HepG2 (cell line): ENCODE measurements around the gene SUSD3. TPM values are rescaled to one million over a fixed set of nuclear protein-coding genes. Genes with fewer than 3 reads are reported as not detected.

ENCODE experiments used
- ARID4A ChIP-seq: sonication (generic); formaldehyde crosslinking; IDR thresholded peaks from 2 replicates; pipeline ENCODE4 v1.5.0; 2020; ENCODE audit warnings: mild to moderate bottlenecking, missing genetic modification reagents, borderline replicate concordance
- ARNTL ChIP-seq: sonication (generic); formaldehyde crosslinking; IDR thresholded peaks from 2 replicates; pipeline ENCODE4 v1.4.0; 2020; ENCODE audit warnings: mild to moderate bottlenecking, missing genetic modification reagents
- EP300 ChIP-seq, 3 experiments: sonication (generic) in 1 of 3; formaldehyde crosslinking in 1 of 3; IDR thresholded peaks; 2 replicates each; pipeline versions ENCODE4 v1.5.1 to v1.6.1; 2011 to 2020; ENCODE audit warnings: low read depth in 2 of 3, low read length in 2 of 3, borderline replicate concordance in 1 of 3, improper control_type of control experiment in 1 of 3, mild to moderate bottlenecking in 1 of 3, missing genetic modification reagents in 1 of 3, moderate library complexity in 1 of 3
- ERF ChIP-seq: IDR thresholded peaks from 2 replicates; pipeline ENCODE4 v1.6.1; 2018; ENCODE audit warnings: missing biosample characterization, missing genetic modification reagents
- GABPA ChIP-seq, 2 experiments: IDR thresholded peaks; 2 replicates each; pipeline ENCODE4 v1.6.1; 2011 to 2016; ENCODE audit warnings: low read depth in 2 of 2, low read length in 1 of 2, missing biosample characterization in 1 of 2, missing genetic modification characterization in 1 of 2
- GMEB2 ChIP-seq: IDR thresholded peaks from 2 replicates; pipeline ENCODE4 v1.6.1; 2016; ENCODE audit warnings: missing biosample characterization, missing genetic modification reagents, low read depth
- KLF16 ChIP-seq, 2 experiments: sonication (generic) in 1 of 2; formaldehyde crosslinking in 1 of 2; IDR thresholded peaks; 2 replicates each; pipeline versions ENCODE4 v1.6.1 to v1.8.0; 2016 to 2023; ENCODE audit warnings: missing genetic modification reagents in 2 of 2, missing compliant biosample characterization in 1 of 2
- MAFF ChIP-seq: IDR thresholded peaks from 2 replicates; pipeline ENCODE4 v1.6.1; 2011; ENCODE audit warnings: low read depth, low read length, improper control_type of control experiment
- NONO ChIP-seq, 2 experiments: fragments of 450-650 bp in 1 of 2; sonication (generic) in 1 of 2; formaldehyde crosslinking in 1 of 2; IDR thresholded peaks in 1 of 2; conservative IDR thresholded peaks in 1 of 2; 2 replicates each; pipeline versions ENCODE4 v1.6.1 to v1.8.0; 2017 to 2022; ENCODE audit warnings: mild to moderate bottlenecking in 1 of 2, missing genetic modification reagents in 1 of 2, moderate library complexity in 1 of 2
- NR2F6 ChIP-seq, 2 experiments: IDR thresholded peaks; 2 replicates each; pipeline ENCODE4 v1.6.1; 2016; ENCODE audit warnings: antibody characterized with exemption in 1 of 2, mild to moderate bottlenecking in 1 of 2
- NRL ChIP-seq: sonication (generic); formaldehyde crosslinking; IDR thresholded peaks from 2 replicates; pipeline ENCODE4 v1.5.0; 2020; ENCODE audit warnings: missing genetic modification reagents, mild to moderate bottlenecking, moderate library complexity, borderline replicate concordance
- REXO4 ChIP-seq: sonication (generic); formaldehyde crosslinking; IDR thresholded peaks from 2 replicates; pipeline ENCODE4 v1.8.0; 2022; ENCODE audit warnings: missing genetic modification reagents, mild to moderate bottlenecking, borderline replicate concordance
- SKI ChIP-seq: fragments of 450-650 bp; IDR thresholded peaks from one replicate; pipeline ENCODE4 v1.6.1; 2018; ENCODE audit warnings: mild to moderate bottlenecking; ENCODE audit not compliant: partially characterized antibody
- SP5 ChIP-seq: IDR thresholded peaks from 2 replicates; pipeline ENCODE4 v1.6.1; 2016; ENCODE audit warnings: low read depth, borderline replicate concordance
- TFE3 ChIP-seq: IDR thresholded peaks from 2 replicates; pipeline ENCODE4 v1.6.1; 2016
- ZBTB25 ChIP-seq: IDR thresholded peaks from 2 replicates; pipeline ENCODE4 v1.6.1; 2018; ENCODE audit warnings: missing genetic modification reagents
- ZNF124 ChIP-seq: sonication (generic); formaldehyde crosslinking; IDR thresholded peaks from 2 replicates; pipeline ENCODE4 v1.4.0; 2020; ENCODE audit warnings: missing genetic modification reagents
- ZNF274 ChIP-seq: sonication (generic); formaldehyde crosslinking; IDR thresholded peaks from 2 replicates; pipeline ENCODE4 v1.5.1; 2020; ENCODE audit warnings: mild to moderate bottlenecking, missing genetic modification reagents
- polyA plus RNA-seq, 8 experiments: library from polyadenylated mRNA; depleted of rRNA in 3 of 8; stranded (reverse) in 7 of 8; unstranded in 1 of 8; fragments of >200 nt; fragmentation: Illumina TruSeq in 4 of 8; extraction: Trizol in 4 of 8; gene quantifications; 2 replicates each; pipeline versions ENCODE4 v1.2.1 to v1.2.3, GENCODE V29; 2011 to 2016; ENCODE audit warnings: low read depth in 4 of 8, missing spikeins in 1 of 8, mixed read lengths in 1 of 8; ENCODE audit not compliant: insufficient read depth in 1 of 8
- total RNA-seq, 5 experiments: library from RNA; depleted of rRNA; stranded (reverse); fragments of >200 nt; fragmentation: Illumina TruSeq; extraction: Trizol; gene quantifications; 2 replicates each; pipeline ENCODE4 v1.2.3, GENCODE V29; 2016; ENCODE audit warnings: low read depth in 1 of 5

The SUSD3 gene
- total and polyA plus RNA-seq, 2 of the 13 experiments (the other 11 are each of a cell fraction or from before 2014, with no cell fraction given): 7.0 to 9.1 TPM

GRCh38 chr9:93116072-93116961 lies 57.8 kb downstream of the SUSD3 start (continued):
- TF ChIP-seq GMEB2 (CRISPR knock-in tag) (no peak), ARID4A (CRISPR knock-in tag) (peak; percentile 61; the same call in 1 of the 2 replicates), ZNF274 (CRISPR knock-in tag) (no peak), GABPA (IDR thresholded peaks at IDR 0.05; ENCODE audit: low read depth, low read length) (no peak), GABPA (CRISPR knock-in tag; IDR thresholded peaks at IDR 0.05; ENCODE audit: low read depth) (peak; percentile 80), KLF16 (CRISPR knock-in tag; IDR thresholded peaks at IDR 0.05) (peak in 1 of 2 experiments; percentile 57; a peak in 1 of 4 replicates), SP5 (CRISPR knock-in tag) (0 out of 2 replicates have a peak, but pooled peaks have one; percentile 29), NRL (CRISPR knock-in tag) (peak; percentile 81), TFE3 (CRISPR knock-in tag) (peak; percentile 52; the same call in 1 of the 2 replicates), ARNTL (CRISPR knock-in tag) (peak; percentile 56), NONO (IDR thresholded peaks at IDR 0.05) (no peak), NONO (CRISPR knock-in tag; conservative IDR thresholded peaks at IDR 0.05) (0 out of 2 replicates have a peak, but pooled peaks have one; percentile 39), ZNF124 (0 out of 2 replicates have a peak, but pooled peaks have one; percentile 62), EP300 (IDR thresholded peaks at IDR 0.05; ENCODE audit: low read depth in 2 of 2, low read length in 2 of 2) (peak in 1 of 2 experiments; percentile 63; a peak in 1 of 4 replicates), EP300 (CRISPR knock-in tag; IDR thresholded peaks at IDR 0.05; ENCODE audit: borderline replicate concordance) (no peak), NR2F6 (IDR thresholded peaks at IDR 0.05) (peak; percentile 50; the same call in 1 of the 2 replicates), NR2F6 (CRISPR knock-in tag; IDR thresholded peaks at IDR 0.05) (peak; percentile 87), REXO4 (CRISPR knock-in tag) (no peak), ERF (peak; percentile 68; the same call in 1 of the 2 replicates), ZBTB25 (peak; percentile 48; the same call in 1 of the 2 replicates), MAFF (peak; percentile 85), SKI (peak; percentile 53)
